Measurements from ENCODE around the gene SLX9.

GRCh38 chr21:44977616-44978340 lies 37.9 kb downstream of the SLX9 start:
- no peak for TF ChIP-seq CTCF (IDR thresholded peaks at IDR 0.05)
- no peak for TF ChIP-seq EP300 (IDR thresholded peaks at IDR 0.05)

All from esophagus muscularis mucosa (tissue), 3 donors.